Measurements from ENCODE around the gene SEC14L1. TPM values are rescaled to one million over a fixed set of nuclear protein-coding genes. Genes with fewer than 3 reads are reported as not detected.

Gene SEC14L1
- total RNA-seq, 1 experiment from 2014 or later, result 81.0 TPM

DNA sequence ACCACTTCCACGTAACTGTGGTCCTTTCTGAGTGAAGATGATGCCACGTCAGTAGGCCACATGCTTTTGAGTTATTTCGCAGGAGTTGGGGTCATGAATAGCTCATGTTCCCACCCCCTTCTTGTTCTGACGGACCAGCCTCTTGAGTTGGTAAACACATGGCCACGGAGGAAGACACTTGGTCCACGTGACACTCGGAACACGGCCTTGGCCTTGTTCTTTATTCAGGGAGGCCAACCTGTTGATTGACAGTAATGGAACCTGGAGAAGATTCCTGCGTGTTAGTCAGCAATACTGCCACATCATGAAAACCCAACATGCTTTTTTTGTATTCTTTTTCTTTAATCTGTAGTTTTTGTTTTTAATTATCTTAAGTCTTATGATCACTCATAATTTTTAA is 56.3 kb downstream of the SEC14L1 start (continued):
- TF ChIP-seq IRF2 (CRISPR knock-in tag; IDR thresholded peaks at IDR 0.05; ENCODE audit: borderline replicate concordance, low read depth) (no peak), RORB (CRISPR knock-in tag; IDR thresholded peaks at IDR 0.05) (no peak), ZBTB21 (CRISPR knock-in tag; IDR thresholded peaks at IDR 0.05; ENCODE audit: borderline replicate concordance) (no peak), JUN (CRISPR knock-in tag; IDR thresholded peaks at IDR 0.05) (no peak)
- TF ChIP-seq, protein P1, sequence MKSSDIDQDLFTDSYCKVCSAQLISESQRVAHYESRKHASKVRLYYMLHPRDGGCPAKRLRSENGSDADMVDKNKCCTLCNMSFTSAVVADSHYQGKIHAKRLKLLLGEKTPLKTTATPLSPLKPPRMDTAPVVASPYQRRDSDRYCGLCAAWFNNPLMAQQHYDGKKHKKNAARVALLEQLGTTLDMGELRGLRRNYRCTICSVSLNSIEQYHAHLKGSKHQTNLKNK (CRISPR knock-in tag; IDR thresholded peaks at IDR 0.05), result no peak

DNA sequence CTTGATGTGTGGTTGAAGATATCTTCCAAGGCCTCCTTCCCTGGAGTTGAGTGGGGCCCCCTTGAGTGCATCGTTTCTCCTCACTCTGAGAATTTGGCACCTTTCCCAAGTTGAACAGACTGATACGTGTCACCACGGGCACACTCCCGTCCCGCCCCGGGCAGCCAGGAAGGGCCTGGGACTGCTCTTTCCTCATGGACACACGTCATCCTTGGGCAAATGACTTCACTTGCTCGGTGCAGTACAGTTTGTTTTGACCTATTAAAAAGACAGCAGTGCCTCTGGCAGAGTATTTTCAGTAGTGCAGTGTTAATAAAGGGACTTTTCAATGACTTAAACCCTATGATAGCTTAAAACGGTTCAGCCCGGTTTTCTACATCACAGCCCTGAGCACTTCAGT is 59.9 kb downstream of the SEC14L1 start:
- CTCF ChIA-PET, result no interaction called here
- no peak for TF ChIP-seq NFE2L1 (CRISPR knock-in tag; IDR thresholded peaks at IDR 0.05)
- TF ChIP-seq CREB1 (CRISPR knock-in tag; IDR thresholded peaks at IDR 0.05), result no peak
- TF ChIP-seq TEAD1 (CRISPR knock-in tag; IDR thresholded peaks at IDR 0.05), result no peak
- no peak for TF ChIP-seq TCF7 (CRISPR knock-in tag; IDR thresholded peaks at IDR 0.05; ENCODE audit: low read depth)
- TF ChIP-seq NR2C2 (CRISPR knock-in tag; IDR thresholded peaks at IDR 0.05), result no peak
- no peak for TF ChIP-seq ETV6 (CRISPR knock-in tag; IDR thresholded peaks at IDR 0.05)
- TF ChIP-seq NFYB (CRISPR knock-in tag; conservative IDR thresholded peaks at IDR 0.05; ENCODE audit: low read depth), result no peak
- TF ChIP-seq, protein P2, sequence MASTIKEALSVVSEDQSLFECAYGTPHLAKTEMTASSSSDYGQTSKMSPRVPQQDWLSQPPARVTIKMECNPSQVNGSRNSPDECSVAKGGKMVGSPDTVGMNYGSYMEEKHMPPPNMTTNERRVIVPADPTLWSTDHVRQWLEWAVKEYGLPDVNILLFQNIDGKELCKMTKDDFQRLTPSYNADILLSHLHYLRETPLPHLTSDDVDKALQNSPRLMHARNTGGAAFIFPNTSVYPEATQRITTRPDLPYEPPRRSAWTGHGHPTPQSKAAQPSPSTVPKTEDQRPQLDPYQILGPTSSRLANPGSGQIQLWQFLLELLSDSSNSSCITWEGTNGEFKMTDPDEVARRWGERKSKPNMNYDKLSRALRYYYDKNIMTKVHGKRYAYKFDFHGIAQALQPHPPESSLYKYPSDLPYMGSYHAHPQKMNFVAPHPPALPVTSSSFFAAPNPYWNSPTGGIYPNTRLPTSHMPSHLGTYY (CRISPR knock-in tag; IDR thresholded peaks at IDR 0.05), result no peak
- TF ChIP-seq TEAD4 (CRISPR knock-in tag; IDR thresholded peaks at IDR 0.05), result no peak
- TF ChIP-seq, protein P3, sequence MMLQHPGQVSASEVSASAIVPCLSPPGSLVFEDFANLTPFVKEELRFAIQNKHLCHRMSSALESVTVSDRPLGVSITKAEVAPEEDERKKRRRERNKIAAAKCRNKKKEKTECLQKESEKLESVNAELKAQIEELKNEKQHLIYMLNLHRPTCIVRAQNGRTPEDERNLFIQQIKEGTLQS (CRISPR knock-in tag; conservative IDR thresholded peaks at IDR 0.05), result no peak
- peaks cover 68% of the 10 kb centered on the region for H3K36me3 Mint-ChIP-seq
- no peak overlapping the region for H3K4me3 Mint-ChIP-seq
- no peaks in the 10 kb centered on the region for H3K27me3 Mint-ChIP-seq (ENCODE audit: low read depth)
- ATAC-seq, result no peak
- no peak overlapping the region; the same call in 1 of the 2 replicates for H3K27ac Mint-ChIP-seq
- no peak for DNase-seq (ENCODE audit: low spot score)
- H3K9me3 Mint-ChIP-seq, result no peaks in the 10 kb centered on the region
- POLR2A ChIA-PET, result no interaction called here
- H3K4me1 Mint-ChIP-seq, result no peaks in the 10 kb centered on the region

DNA sequence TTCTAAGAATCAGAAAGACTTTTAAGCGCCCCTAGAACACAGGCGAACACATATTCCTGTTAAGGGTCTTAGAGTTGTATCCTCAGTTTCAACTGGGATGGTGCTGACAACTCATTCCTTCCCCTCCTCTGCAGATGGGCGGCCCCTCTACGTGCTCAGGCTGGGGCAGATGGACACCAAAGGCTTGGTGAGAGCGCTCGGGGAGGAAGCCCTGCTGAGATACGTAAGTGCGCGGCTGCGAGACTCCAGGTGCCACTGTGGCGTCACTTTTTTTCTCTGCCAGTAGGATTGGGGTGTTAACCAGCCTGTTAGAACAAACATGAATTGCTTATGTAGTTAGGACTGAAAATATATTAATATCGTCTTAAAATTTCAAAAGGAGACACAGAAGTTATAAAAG is 62.7 kb downstream of the SEC14L1 start:
- no peak for TF ChIP-seq TEAD4 (CRISPR knock-in tag; IDR thresholded peaks at IDR 0.05)
- TF ChIP-seq FOXJ3 (CRISPR knock-in tag; IDR thresholded peaks at IDR 0.05; ENCODE audit: borderline replicate concordance), result no peak
- TF ChIP-seq ZNF416 (CRISPR knock-in tag; IDR thresholded peaks at IDR 0.05), result no peak
- TF ChIP-seq, protein P4, sequence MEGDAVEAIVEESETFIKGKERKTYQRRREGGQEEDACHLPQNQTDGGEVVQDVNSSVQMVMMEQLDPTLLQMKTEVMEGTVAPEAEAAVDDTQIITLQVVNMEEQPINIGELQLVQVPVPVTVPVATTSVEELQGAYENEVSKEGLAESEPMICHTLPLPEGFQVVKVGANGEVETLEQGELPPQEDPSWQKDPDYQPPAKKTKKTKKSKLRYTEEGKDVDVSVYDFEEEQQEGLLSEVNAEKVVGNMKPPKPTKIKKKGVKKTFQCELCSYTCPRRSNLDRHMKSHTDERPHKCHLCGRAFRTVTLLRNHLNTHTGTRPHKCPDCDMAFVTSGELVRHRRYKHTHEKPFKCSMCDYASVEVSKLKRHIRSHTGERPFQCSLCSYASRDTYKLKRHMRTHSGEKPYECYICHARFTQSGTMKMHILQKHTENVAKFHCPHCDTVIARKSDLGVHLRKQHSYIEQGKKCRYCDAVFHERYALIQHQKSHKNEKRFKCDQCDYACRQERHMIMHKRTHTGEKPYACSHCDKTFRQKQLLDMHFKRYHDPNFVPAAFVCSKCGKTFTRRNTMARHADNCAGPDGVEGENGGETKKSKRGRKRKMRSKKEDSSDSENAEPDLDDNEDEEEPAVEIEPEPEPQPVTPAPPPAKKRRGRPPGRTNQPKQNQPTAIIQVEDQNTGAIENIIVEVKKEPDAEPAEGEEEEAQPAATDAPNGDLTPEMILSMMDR (IDR thresholded peaks at IDR 0.05), result no peak
- no peak for TF ChIP-seq IRF2 (CRISPR knock-in tag; IDR thresholded peaks at IDR 0.05; ENCODE audit: borderline replicate concordance, low read depth)
- TF ChIP-seq, protein P5, sequence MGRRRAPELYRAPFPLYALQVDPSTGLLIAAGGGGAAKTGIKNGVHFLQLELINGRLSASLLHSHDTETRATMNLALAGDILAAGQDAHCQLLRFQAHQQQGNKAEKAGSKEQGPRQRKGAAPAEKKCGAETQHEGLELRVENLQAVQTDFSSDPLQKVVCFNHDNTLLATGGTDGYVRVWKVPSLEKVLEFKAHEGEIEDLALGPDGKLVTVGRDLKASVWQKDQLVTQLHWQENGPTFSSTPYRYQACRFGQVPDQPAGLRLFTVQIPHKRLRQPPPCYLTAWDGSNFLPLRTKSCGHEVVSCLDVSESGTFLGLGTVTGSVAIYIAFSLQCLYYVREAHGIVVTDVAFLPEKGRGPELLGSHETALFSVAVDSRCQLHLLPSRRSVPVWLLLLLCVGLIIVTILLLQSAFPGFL (CRISPR knock-in tag; IDR thresholded peaks at IDR 0.05; ENCODE audit: borderline replicate concordance), result no peak
- no peak for TF ChIP-seq ZNF423 (CRISPR knock-in tag; IDR thresholded peaks at IDR 0.05)
- TF ChIP-seq, protein P1 (CRISPR knock-in tag; IDR thresholded peaks at IDR 0.05), result no peak
- ChIA-PET CTCF (interaction anchor here (0.7 to 1.7 kb wide), 3 partner anchors 11 to 115 kb away, joined by 5 to 10 read pairs (median 6); no protein-coding TSS in a partner anchor), POLR2A (interaction anchor here (0.6 kb wide), 1 partner anchor 75 kb away, joined by 5 read pairs; no protein-coding TSS in a partner anchor)
- Mint-ChIP-seq H3K9me3 (no peaks in the 10 kb centered on the region), H3K27ac (0 out of 2 replicates have a peak overlapping the region, but pooled peaks have one; percentile 68), H3K27me3 (ENCODE audit: low read depth) (no peaks in the 10 kb centered on the region), H3K36me3 (peaks cover 64% of the 10 kb centered on the region), H3K4me3 (no peak overlapping the region), H3K4me1 (peaks cover 5% of the 10 kb centered on the region; the same call in 1 of the 2 replicates)
- DNase-seq (ENCODE audit: low spot score) (no peak), ATAC-seq (no peak)

All from WTC11 (cell line).